Astrocyte (in vitro differentiated cells and primary cell): ENCODE data around the gene DLG1.

Source experiments
- EZH2 ChIP-seq: IDR thresholded peaks from 2 replicates; pipeline ENCODE4 v1.6.1; 2012; ENCODE audit warnings: mild to moderate bottlenecking, low read length, inconsistent platforms; ENCODE audit not compliant: insufficient read depth
- TF ChIP-seq, protein P1 (sequence below): IDR thresholded peaks from 2 replicates; pipeline ENCODE4 v1.5.1; 2011; ENCODE audit warnings: low read depth, mild to moderate bottlenecking, inconsistent platforms, low read length, moderate library complexity; ENCODE audit not compliant: insufficient read depth

DNA sequence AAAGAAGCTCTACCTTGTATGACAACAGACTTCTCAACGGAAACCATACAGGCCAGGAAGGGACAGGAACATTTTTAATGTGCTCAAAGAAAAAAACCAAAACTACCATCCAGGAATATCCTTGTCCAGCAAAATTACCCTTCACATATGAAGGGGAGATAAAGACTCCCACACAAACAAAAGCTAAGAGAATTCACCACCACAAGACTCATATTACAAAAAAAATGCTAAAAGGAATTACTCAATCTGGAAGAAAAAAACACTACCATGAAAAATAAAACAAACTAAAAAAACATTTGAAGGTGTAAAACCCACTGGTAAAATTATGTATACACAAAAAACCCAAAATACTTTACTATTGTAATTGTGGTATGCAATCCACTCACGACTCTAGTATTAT is 57.2 kb downstream of the DLG1 start:
- TF ChIP-seq, protein P1, sequence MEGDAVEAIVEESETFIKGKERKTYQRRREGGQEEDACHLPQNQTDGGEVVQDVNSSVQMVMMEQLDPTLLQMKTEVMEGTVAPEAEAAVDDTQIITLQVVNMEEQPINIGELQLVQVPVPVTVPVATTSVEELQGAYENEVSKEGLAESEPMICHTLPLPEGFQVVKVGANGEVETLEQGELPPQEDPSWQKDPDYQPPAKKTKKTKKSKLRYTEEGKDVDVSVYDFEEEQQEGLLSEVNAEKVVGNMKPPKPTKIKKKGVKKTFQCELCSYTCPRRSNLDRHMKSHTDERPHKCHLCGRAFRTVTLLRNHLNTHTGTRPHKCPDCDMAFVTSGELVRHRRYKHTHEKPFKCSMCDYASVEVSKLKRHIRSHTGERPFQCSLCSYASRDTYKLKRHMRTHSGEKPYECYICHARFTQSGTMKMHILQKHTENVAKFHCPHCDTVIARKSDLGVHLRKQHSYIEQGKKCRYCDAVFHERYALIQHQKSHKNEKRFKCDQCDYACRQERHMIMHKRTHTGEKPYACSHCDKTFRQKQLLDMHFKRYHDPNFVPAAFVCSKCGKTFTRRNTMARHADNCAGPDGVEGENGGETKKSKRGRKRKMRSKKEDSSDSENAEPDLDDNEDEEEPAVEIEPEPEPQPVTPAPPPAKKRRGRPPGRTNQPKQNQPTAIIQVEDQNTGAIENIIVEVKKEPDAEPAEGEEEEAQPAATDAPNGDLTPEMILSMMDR, result no peak
- no peak for TF ChIP-seq EZH2
